Kidney (tissue), 14 donors: Measurements from ENCODE around the gene MC5R. TPM values are rescaled to one million over a fixed set of nuclear protein-coding genes. Genes with fewer than 3 reads are reported as not detected.

Experiments used
- DNase-seq, 5 donors: peaks; one replicate each; pipeline ENCODE4 v3.0.0-alpha.2; 2013 to 2020
- FAIRE-seq: peaks from 2 replicates; lab custom pipeline; 2012; peaks lifted over from hg19 to GRCh38; lab: Jason Lieb, UNC
- H3K27ac ChIP-seq, 2 donors: one replicate each; pipeline ENCODE4 v1.7.0; 2013; ENCODE audit warnings: low read depth in 2 of 2, low read length in 2 of 2, inconsistent platforms in 1 of 2
- H3K27me3 ChIP-seq: one replicate; pipeline ENCODE4 v1.7.1; 2013; ENCODE audit warnings: low read length, inconsistent platforms; ENCODE audit not compliant: control insufficient read depth, insufficient read depth
- H3K36me3 ChIP-seq, 3 donors: one replicate each; pipeline versions ENCODE4 v1.7.0 to v1.7.1; 2013; ENCODE audit warnings: low read length in 3 of 3, control low read depth in 1 of 3, inconsistent platforms in 1 of 3; ENCODE audit not compliant: insufficient read depth in 3 of 3, control insufficient read depth in 2 of 3
- H3K4me1 ChIP-seq, 3 donors: one replicate each; pipeline versions ENCODE4 v1.7.0 to v1.7.1; 2013; ENCODE audit warnings: low read length in 3 of 3, inconsistent platforms in 1 of 3, low read depth in 1 of 3; ENCODE audit not compliant: control insufficient read depth in 2 of 3, insufficient read depth in 2 of 3
- H3K4me3 ChIP-seq, 3 donors: one replicate each; pipeline versions ENCODE4 v1.7.0 to v1.8.1; 2013; ENCODE audit warnings: low read length in 3 of 3, control low read depth in 1 of 3, inconsistent platforms in 1 of 3
- H3K9ac ChIP-seq, 3 donors: one replicate each; pipeline versions ENCODE4 v1.7.0 to v1.7.1; 2013; ENCODE audit warnings: low read length in 3 of 3, control low read depth in 1 of 3, inconsistent platforms in 1 of 3
- H3K9me3 ChIP-seq, 3 donors: one replicate each; pipeline versions ENCODE4 v1.7.0 to v1.7.1; 2013; ENCODE audit warnings: low read length in 3 of 3, control low read depth in 1 of 3, inconsistent platforms in 1 of 3; ENCODE audit not compliant: control insufficient read depth in 2 of 3, insufficient read depth in 1 of 3
- CTCF ChIP-seq: IDR thresholded peaks from 3 replicates; pipeline ENCODE4 v1.5.1; 2012; ENCODE audit warnings: mild to moderate bottlenecking, moderate library complexity, borderline replicate concordance; ENCODE audit not compliant: insufficient read depth; ENCODE audit errors: extremely low read depth
- intact Hi-C: fragments of 100-400 bp; cut with DNase I; formaldehyde crosslinking; loops from one replicate; pipeline ENCODE4 v1.11.1; 2022
- polyA plus RNA-seq: library from polyadenylated mRNA; stranded (reverse); fragments of 350-450 nt; fragmentation: Illumina TruSeq; extraction: RNeasy Lipid Tissue Mini Kit (QIAGEN cat#74804); gene quantifications from one replicate; pipeline ENCODE4 v1.2.3, GENCODE V29; 2014; ENCODE audit warnings: low read depth, low replicate concordance; ENCODE audit not compliant: insufficient read depth
- total RNA-seq: library from RNA; stranded (reverse); fragmentation: NEBNext Ultra II Directional; extraction: Animal tissue kit (Norgen Biotek cat#: 25700); gene quantifications from one replicate; pipeline ENCODE4 v1.2.1, GENCODE V29; 2021
- donor health status: control.
- donor health status: control.
- donor health status: control.
- donor health status: control.
- donor health status: control.
- donor health status: DM: yes; HTN: yes; CAD: no.
- donor health status: Normal renal cell carcinoma (clear cell type).

The MC5R gene
- total and polyA plus RNA-seq, 2 donors from 2014 or later, result not detected

GRCh38 chr18:13871701-13872100 lies 47.8 kb downstream of the MC5R start:
- H3K9ac ChIP-seq, result no peak overlapping the region
- H3K4me1 ChIP-seq, result no peaks in the 10 kb centered on the region
- DNase-seq (no peak), FAIRE-seq (no peak)
- TF ChIP-seq CTCF, result no peak
- intact Hi-C loops, result no loop called here
- no peak overlapping the region for H3K27ac ChIP-seq
- H3K4me3 ChIP-seq, result no peak overlapping the region
- H3K36me3 ChIP-seq, result no peaks in the 10 kb centered on the region
- H3K9me3 ChIP-seq, result no peaks in the 10 kb centered on the region
- H3K27me3 ChIP-seq, result no peaks in the 10 kb centered on the region

- no peak for TF ChIP-seq CTCF
- H3K9me3 ChIP-seq, result no peaks in the 10 kb centered on the region
- DNase-seq (no peak), FAIRE-seq (no peak)
- no peaks in the 10 kb centered on the region for H3K27me3 ChIP-seq
- H3K4me1 ChIP-seq, result no peaks in the 10 kb centered on the region
- intact Hi-C loops, result no loop called here
- H3K9ac ChIP-seq, result no peak overlapping the region
- no peak overlapping the region for H3K27ac ChIP-seq
- no peaks in the 10 kb centered on the region for H3K36me3 ChIP-seq
- H3K4me3 ChIP-seq, result no peak overlapping the region
These were observed 48.4 kb downstream of the MC5R start for GRCh38 chr18:13872373-13872772.

- no peaks in the 10 kb centered on the region for H3K4me1 ChIP-seq
- intact Hi-C loops, result no loop called here
- TF ChIP-seq CTCF, result no peak
- FAIRE-seq, result no peak
- no peaks in the 10 kb centered on the region for H3K9me3 ChIP-seq
- DNase-seq, result no peak
- no peaks in the 10 kb centered on the region for H3K36me3 ChIP-seq
- no peak overlapping the region for H3K9ac ChIP-seq
- H3K27ac ChIP-seq, result no peak overlapping the region
- H3K4me3 ChIP-seq, result no peak overlapping the region
- H3K27me3 ChIP-seq, result no peaks in the 10 kb centered on the region
These were observed 49.0 kb downstream of the MC5R start for GRCh38 chr18:13872932-13873331.

GRCh38 chr18:13874558-13874957 lies 50.6 kb downstream of the MC5R start:
- Histone ChIP-seq H3K4me1 (no peaks in the 10 kb centered on the region), H3K9ac (no peak overlapping the region), H3K27ac (no peak overlapping the region), H3K36me3 (no peaks in the 10 kb centered on the region), H3K27me3 (no peaks in the 10 kb centered on the region), H3K9me3 (no peaks in the 10 kb centered on the region), H3K4me3 (no peak overlapping the region)
- no peak for FAIRE-seq
- no peak for TF ChIP-seq CTCF
- intact Hi-C loops, result no loop called here
- DNase-seq, result no peak
